Endothelial cell of umbilical vein (primary cell): Measurements from ENCODE around the gene SLC5A10. TPM values are rescaled to one million over a fixed set of nuclear protein-coding genes. Genes with fewer than 3 reads are reported as not detected.

ENCODE experiments used
- BruUV-seq: library from RNA; stranded (reverse); fragments of 400-500 nt; replicated peaks from 2 replicates; lab custom pipeline; 2021; lab: Mats Ljungman, UMichigan
- CTCF ChIA-PET: fragments of 300-600, 350-600 bp; sonication (Branson Sonifier 250); formaldehyde crosslinking; loops from one replicate; lab custom pipeline; 2021; ENCODE audit warnings: antibody characterized with exemption, inconsistent platforms; lab: Charles Lee
- POLR2A ChIA-PET: fragments of 300-600, 350-600 bp; sonication (Branson Sonifier 250); formaldehyde crosslinking; loops from one replicate; lab custom pipeline; 2021; ENCODE audit warnings: antibody characterized with exemption, inconsistent platforms; lab: Charles Lee
- DNase-seq: peaks from one replicate; pipeline ENCODE4 v3.0.0-alpha.2; 2011; ENCODE audit warnings: low read depth, low spot score
- FAIRE-seq: peaks from 2 replicates; lab custom pipeline; 2011; peaks lifted over from hg19 to GRCh38; lab: Jason Lieb, UNC
- H2AFZ ChIP-seq: 2 replicates; pipeline ENCODE4 v1.6.0; 2012; ENCODE audit warnings: low read depth, low read length, control low read depth, inconsistent platforms
- H3K27ac ChIP-seq: 2 replicates; pipeline ENCODE4 v1.5.1; 2011; ENCODE audit warnings: low read depth, mild to moderate bottlenecking, control low read depth, low read length, moderate library complexity; ENCODE audit not compliant: insufficient read depth
- H3K27me3 ChIP-seq, 2 experiments: 2 replicates each; pipeline versions ENCODE4 v1.6.0 to v1.6.1; 2011; ENCODE audit warnings: low read length in 2 of 2, mixed read lengths in 1 of 2; ENCODE audit not compliant: control insufficient read depth in 2 of 2, insufficient read depth in 2 of 2
- H3K36me3 ChIP-seq, 2 experiments: 2 replicates in 1 of 2; 3 replicates in 1 of 2; pipeline ENCODE4 v1.5.1; 2011; ENCODE audit warnings: low read length in 2 of 2, mild to moderate bottlenecking in 1 of 2, moderate library complexity in 1 of 2; ENCODE audit not compliant: control insufficient read depth in 2 of 2, insufficient read depth in 2 of 2; ENCODE audit errors: extremely low read depth in 1 of 2
- H3K4me1 ChIP-seq: 3 replicates; pipeline ENCODE4 v1.5.1; 2011; ENCODE audit warnings: mild to moderate bottlenecking, low read length; ENCODE audit not compliant: control insufficient read depth, insufficient read depth; ENCODE audit errors: extremely low read depth
- H3K4me2 ChIP-seq: 2 replicates; pipeline ENCODE4 v1.6.1; 2011; ENCODE audit warnings: low read length, control low read depth, mixed read lengths; ENCODE audit not compliant: insufficient read depth
- H3K4me3 ChIP-seq, 3 experiments: fragments of 200-600 bp in 1 of 3; sonication (generic), shearing (Covaris generic) in 1 of 3; replicated peaks in 1 of 3; 2 replicates each; pipeline ENCODE4 v1.5.1; 2011 to 2016; ENCODE audit warnings: control low read depth in 3 of 3, low read length in 3 of 3, mild to moderate bottlenecking in 2 of 3, inconsistent platforms in 1 of 3, low read depth in 1 of 3, moderate library complexity in 1 of 3; ENCODE audit not compliant: insufficient read depth in 1 of 3
- H3K79me2 ChIP-seq: 2 replicates; pipeline ENCODE4 v1.6.0; 2012; ENCODE audit warnings: low read length, inconsistent platforms; ENCODE audit not compliant: control insufficient read depth, insufficient read depth
- H3K9ac ChIP-seq: replicated peaks from 2 replicates; pipeline ENCODE3; 2011; ENCODE audit warnings: low read length, control low read depth; ENCODE audit not compliant: insufficient read depth; ENCODE audit errors: extremely low read depth
- H3K9me1 ChIP-seq: replicated peaks from 3 replicates; pipeline ENCODE4 v1.6.0; 2011; ENCODE audit warnings: mild to moderate bottlenecking, low read length; ENCODE audit not compliant: control insufficient read depth, insufficient read depth; ENCODE audit errors: extremely low read depth
- H3K9me3 ChIP-seq: replicated peaks from 2 replicates; pipeline ENCODE4 v1.5.1; 2012; ENCODE audit warnings: low read length, inconsistent platforms; ENCODE audit not compliant: control insufficient read depth, insufficient read depth
- H4K20me1 ChIP-seq: replicated peaks from 2 replicates; pipeline ENCODE3; 2011; ENCODE audit warnings: mild to moderate bottlenecking, low read length; ENCODE audit not compliant: control insufficient read depth, insufficient read depth; ENCODE audit errors: extremely low read depth
- EZH2 ChIP-seq: IDR thresholded peaks from 2 replicates; pipeline ENCODE4 v1.6.1; 2012; ENCODE audit warnings: borderline replicate concordance, low read depth, mild to moderate bottlenecking, moderate library complexity, low read length, inconsistent platforms; ENCODE audit not compliant: severe bottlenecking
- FOS ChIP-seq: IDR thresholded peaks from 2 replicates; pipeline ENCODE4 v1.6.1; 2011; ENCODE audit warnings: mild to moderate bottlenecking, low read length, moderate library complexity, borderline replicate concordance; ENCODE audit not compliant: insufficient read depth
- GATA2 ChIP-seq: IDR thresholded peaks from 2 replicates; pipeline ENCODE4 v1.7.0; 2011; ENCODE audit warnings: low read depth, mild to moderate bottlenecking, moderate library complexity, mixed read lengths, low read length; ENCODE audit not compliant: insufficient read length, insufficient read depth
- JUN ChIP-seq: IDR thresholded peaks from 2 replicates; pipeline ENCODE4 v1.6.1; 2011; ENCODE audit warnings: borderline replicate concordance, low read depth; ENCODE audit not compliant: insufficient read length, insufficient read depth
- MYC ChIP-seq: IDR thresholded peaks from one replicate; pipeline ENCODE4 v1.6.1; 2011; ENCODE audit warnings: mild to moderate bottlenecking, low read depth, low read length
- POLR2A ChIP-seq: IDR thresholded peaks from 2 replicates; pipeline ENCODE4 v1.6.1; 2012; ENCODE audit warnings: low read depth, mild to moderate bottlenecking, control low read depth, low read length
- POLR2AphosphoS5 ChIP-seq: IDR thresholded peaks from 2 replicates; pipeline ENCODE4 v1.6.1; 2012; ENCODE audit warnings: low read depth, mild to moderate bottlenecking, control low read depth, low read length, moderate library complexity; ENCODE audit not compliant: insufficient read depth
- dilution Hi-C: fragments of 300-500 bp; cut with MboI; formaldehyde crosslinking; loops from one replicate; pipeline ENCODE4 v1.15.0; 2019; ENCODE audit warnings: low sequenced_read_pairs; ENCODE audit not compliant: extremely low pct_ligation_motif_present
- intact Hi-C: fragments of 100-400 bp; cut with micrococcal nuclease; formaldehyde crosslinking; loops from one replicate; pipeline ENCODE4 v1.10.0; 2022
- polyA plus RNA-seq, 4 experiments: library from polyadenylated mRNA; depleted of rRNA in 3 of 4; stranded (reverse) in 3 of 4; unstranded in 1 of 4; fragments of >200 nt; gene quantifications; 2 replicates each; pipeline versions ENCODE4 v1.2.1 to v1.2.3, GENCODE V29; 2011 to 2012; ENCODE audit warnings: missing spikeins in 1 of 4
- total RNA-seq: library from RNA; stranded (reverse); gene quantifications from 2 replicates; pipeline ENCODE4 v1.2.3, GENCODE V29; 2021
- TF ChIP-seq, protein P1 (sequence below), 2 donors: IDR thresholded peaks; 1 replicate in 1 of 2; 2 replicates in 1 of 2; pipeline ENCODE4 v1.5.1; 2011; ENCODE audit warnings: low read length in 2 of 2, mild to moderate bottlenecking in 2 of 2, moderate library complexity in 2 of 2, control low read depth in 1 of 2, inconsistent platforms in 1 of 2, low read depth in 1 of 2; ENCODE audit not compliant: insufficient read depth in 1 of 2; ENCODE audit errors: extremely low read depth in 1 of 2
- TF ChIP-seq, protein P2 (sequence below): IDR thresholded peaks from 2 replicates; pipeline ENCODE4 v1.6.1; 2011; ENCODE audit not compliant: insufficient read depth, insufficient read length

SLC5A10 gene
- total and polyA plus RNA-seq, 2 donors (not counting 3 experiments of a cell fraction or from before 2014, with no cell fraction given) = not detected

DNA sequence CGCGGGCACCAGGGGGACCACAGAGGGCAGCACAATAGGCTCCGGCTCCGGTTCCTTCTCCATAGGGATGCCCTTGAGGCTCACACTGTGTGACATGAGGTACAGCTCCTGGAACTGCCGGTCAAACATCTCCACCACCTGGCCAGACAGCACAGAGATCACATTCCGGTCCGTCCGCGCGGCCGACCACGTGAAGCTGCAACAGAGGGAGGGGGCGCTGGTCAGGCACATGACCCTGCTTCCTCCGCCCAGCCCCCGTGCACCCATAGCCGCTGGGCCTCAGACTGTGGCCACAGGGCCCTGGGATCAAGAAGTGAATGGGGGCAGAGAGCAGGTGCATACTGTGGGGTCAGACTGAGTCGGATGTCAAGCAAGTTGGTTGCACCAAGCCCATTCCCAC is 26.7 kb downstream of the SLC5A10 start:
- no peaks in the 10 kb centered on the region for H3K9me3 ChIP-seq
- no peak for FAIRE-seq
- dilution Hi-C loops = no loop called here
- H3K27me3 ChIP-seq = no peaks in the 10 kb centered on the region
- no TSS peak for BruUV-seq
- no peak overlapping the region for H3K27ac ChIP-seq
- no peaks in the 10 kb centered on the region for H4K20me1 ChIP-seq
- H3K4me1 ChIP-seq = peaks cover 8% of the 10 kb centered on the region
- no peaks in the 10 kb centered on the region for H3K79me2 ChIP-seq
- no peak overlapping the region for H3K4me3 ChIP-seq
- H3K36me3 ChIP-seq = peaks cover 0 to 12% of the 10 kb centered on the region in 2 experiments
- POLR2A ChIA-PET = no interaction called here
- no peak for DNase-seq
- intact Hi-C loops = no loop called here
- CTCF ChIA-PET = interaction anchor here (1.1 to 2.3 kb wide), 2 partner anchors 11 to 18 kb away, joined by 3 to 6 read pairs; no protein-coding TSS in a partner anchor
- no peaks in the 10 kb centered on the region for H3K9me1 ChIP-seq
- no peak overlapping the region for H3K4me2 ChIP-seq
- no peak for TF ChIP-seq POLR2AphosphoS5
- TF ChIP-seq POLR2A = no peak
- TF ChIP-seq, protein P1, sequence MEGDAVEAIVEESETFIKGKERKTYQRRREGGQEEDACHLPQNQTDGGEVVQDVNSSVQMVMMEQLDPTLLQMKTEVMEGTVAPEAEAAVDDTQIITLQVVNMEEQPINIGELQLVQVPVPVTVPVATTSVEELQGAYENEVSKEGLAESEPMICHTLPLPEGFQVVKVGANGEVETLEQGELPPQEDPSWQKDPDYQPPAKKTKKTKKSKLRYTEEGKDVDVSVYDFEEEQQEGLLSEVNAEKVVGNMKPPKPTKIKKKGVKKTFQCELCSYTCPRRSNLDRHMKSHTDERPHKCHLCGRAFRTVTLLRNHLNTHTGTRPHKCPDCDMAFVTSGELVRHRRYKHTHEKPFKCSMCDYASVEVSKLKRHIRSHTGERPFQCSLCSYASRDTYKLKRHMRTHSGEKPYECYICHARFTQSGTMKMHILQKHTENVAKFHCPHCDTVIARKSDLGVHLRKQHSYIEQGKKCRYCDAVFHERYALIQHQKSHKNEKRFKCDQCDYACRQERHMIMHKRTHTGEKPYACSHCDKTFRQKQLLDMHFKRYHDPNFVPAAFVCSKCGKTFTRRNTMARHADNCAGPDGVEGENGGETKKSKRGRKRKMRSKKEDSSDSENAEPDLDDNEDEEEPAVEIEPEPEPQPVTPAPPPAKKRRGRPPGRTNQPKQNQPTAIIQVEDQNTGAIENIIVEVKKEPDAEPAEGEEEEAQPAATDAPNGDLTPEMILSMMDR (IDR thresholded peaks at IDR 0.05; ENCODE audit: extremely low read depth in 1 of 2, insufficient read depth in 1 of 2, low read depth in 1 of 2, low read length in 2 of 2) = no peak
- no peak for TF ChIP-seq MYC
- no peak for TF ChIP-seq GATA2
- TF ChIP-seq FOS = no peak
- TF ChIP-seq EZH2 = no peak
- no peak for TF ChIP-seq JUN
- TF ChIP-seq, protein P2, sequence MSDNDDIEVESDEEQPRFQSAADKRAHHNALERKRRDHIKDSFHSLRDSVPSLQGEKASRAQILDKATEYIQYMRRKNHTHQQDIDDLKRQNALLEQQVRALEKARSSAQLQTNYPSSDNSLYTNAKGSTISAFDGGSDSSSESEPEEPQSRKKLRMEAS = no peak
- H2AFZ ChIP-seq = no peak overlapping the region
- H3K9ac ChIP-seq = no peak overlapping the region
